Osteoblast (primary cell): ENCODE results near the gene FCHO1. TPM values are rescaled to one million over a fixed set of nuclear protein-coding genes. Genes with fewer than 3 reads are reported as not detected.

Source experiments
- DNase-seq: peaks from one replicate; pipeline ENCODE4 v3.0.0; 2011; ENCODE audit warnings: low spot score, mixed read lengths; ENCODE audit not compliant: insufficient read length; ENCODE audit errors: missing footprints
- H2AFZ ChIP-seq: 2 replicates; pipeline ENCODE4 v1.6.0; 2011; ENCODE audit warnings: mild to moderate bottlenecking, low read length
- H3K27ac ChIP-seq: 2 replicates; pipeline ENCODE4 v1.5.1; 2011; ENCODE audit warnings: mild to moderate bottlenecking, low read depth, low read length, moderate library complexity
- H3K27me3 ChIP-seq: 2 replicates; pipeline ENCODE4 v1.6.0; 2012; ENCODE audit warnings: mild to moderate bottlenecking, control low read depth, inconsistent platforms, low read length, moderate library complexity; ENCODE audit not compliant: insufficient read depth
- H3K36me3 ChIP-seq: 2 replicates; pipeline ENCODE4 v1.5.1; 2011; ENCODE audit warnings: mild to moderate bottlenecking, low read length, control low read depth, moderate library complexity; ENCODE audit not compliant: insufficient read depth
- H3K4me1 ChIP-seq: 2 replicates; pipeline ENCODE4 v1.5.1; 2011; ENCODE audit warnings: mild to moderate bottlenecking, low read length, control low read depth, moderate library complexity; ENCODE audit not compliant: insufficient read depth
- H3K4me2 ChIP-seq: 2 replicates; pipeline ENCODE4 v1.6.0; 2011; ENCODE audit warnings: mild to moderate bottlenecking, low read length; ENCODE audit not compliant: insufficient read depth
- H3K4me3 ChIP-seq: fragments of 200-600 bp; sonication (generic); 3 replicates; pipeline ENCODE4 v1.5.1; 2012; ENCODE audit warnings: mild to moderate bottlenecking, low read length, inconsistent platforms; ENCODE audit not compliant: insufficient read depth
- H3K79me2 ChIP-seq: 2 replicates; pipeline ENCODE4 v1.6.0; 2012; ENCODE audit warnings: mild to moderate bottlenecking, low read length, control low read depth, inconsistent platforms; ENCODE audit not compliant: insufficient read depth
- H3K9me3 ChIP-seq: 2 replicates; pipeline ENCODE4 v1.5.1; 2011; ENCODE audit warnings: low read depth, low read length, control low read depth
- H4K20me1 ChIP-seq: 2 replicates; pipeline ENCODE4 v1.6.0; 2012; ENCODE audit warnings: mild to moderate bottlenecking, low read length, control low read depth; ENCODE audit not compliant: insufficient read depth
- total RNA-seq: library from RNA; depleted of rRNA; stranded (reverse); fragments of >200 nt; gene quantifications from 2 replicates; pipeline ENCODE4 v1.2.3, GENCODE V29; 2012
- TF ChIP-seq, protein P1 (sequence below): IDR thresholded peaks from 2 replicates; pipeline ENCODE4 v1.5.1; 2011; ENCODE audit warnings: mild to moderate bottlenecking, low read depth, low read length, moderate library complexity; ENCODE audit errors: extremely low read depth

The FCHO1 gene
- total RNA-seq, 1 donor, result 0.72 TPM

DNA sequence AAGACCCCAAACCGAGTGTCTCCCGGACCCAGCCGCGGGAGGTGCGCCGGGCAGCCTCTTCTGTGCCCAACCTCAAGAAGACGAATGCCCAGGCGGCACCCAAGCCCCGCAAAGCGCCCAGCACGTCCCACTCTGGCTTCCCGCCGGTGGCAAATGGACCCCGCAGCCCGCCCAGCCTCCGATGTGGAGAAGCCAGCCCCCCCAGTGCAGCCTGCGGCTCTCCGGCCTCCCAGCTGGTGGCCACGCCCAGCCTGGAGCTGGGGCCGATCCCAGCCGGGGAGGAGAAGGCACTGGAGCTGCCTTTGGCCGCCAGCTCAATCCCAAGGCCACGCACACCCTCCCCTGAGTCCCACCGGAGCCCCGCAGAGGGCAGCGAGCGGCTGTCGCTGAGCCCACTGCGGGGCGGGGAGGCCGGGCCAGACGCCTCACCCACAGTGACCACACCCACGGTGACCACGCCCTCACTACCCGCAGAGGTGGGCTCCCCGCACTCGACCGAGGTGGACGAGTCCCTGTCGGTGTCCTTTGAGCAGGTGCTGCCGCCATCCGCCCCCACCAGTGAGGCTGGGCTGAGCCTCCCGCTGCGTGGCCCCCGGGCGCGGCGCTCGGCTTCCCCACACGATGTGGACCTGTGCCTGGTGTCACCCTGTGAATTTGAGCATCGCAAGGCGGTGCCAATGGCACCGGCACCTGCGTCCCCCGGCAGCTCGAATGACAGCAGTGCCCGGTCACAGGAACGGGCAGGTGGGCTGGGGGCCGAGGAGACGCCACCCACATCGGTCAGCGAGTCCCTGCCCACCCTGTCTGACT, 24.1 kb upstream of the FCHO1 start:
- Histone ChIP-seq H3K4me1 (no peaks in the 10 kb centered on the region), H2AFZ (no peak overlapping the region), H4K20me1 (peaks cover 23% of the 10 kb centered on the region), H3K79me2 (peaks cover 63% of the 10 kb centered on the region), H3K4me2 (no peak overlapping the region), H3K36me3 (peaks cover 51% of the 10 kb centered on the region), H3K4me3 (no peak overlapping the region), H3K9me3 (no peaks in the 10 kb centered on the region), H3K27me3 (no peaks in the 10 kb centered on the region), H3K27ac (no peak overlapping the region)
- peak; percentile 60 for DNase-seq
- TF ChIP-seq, protein P1, sequence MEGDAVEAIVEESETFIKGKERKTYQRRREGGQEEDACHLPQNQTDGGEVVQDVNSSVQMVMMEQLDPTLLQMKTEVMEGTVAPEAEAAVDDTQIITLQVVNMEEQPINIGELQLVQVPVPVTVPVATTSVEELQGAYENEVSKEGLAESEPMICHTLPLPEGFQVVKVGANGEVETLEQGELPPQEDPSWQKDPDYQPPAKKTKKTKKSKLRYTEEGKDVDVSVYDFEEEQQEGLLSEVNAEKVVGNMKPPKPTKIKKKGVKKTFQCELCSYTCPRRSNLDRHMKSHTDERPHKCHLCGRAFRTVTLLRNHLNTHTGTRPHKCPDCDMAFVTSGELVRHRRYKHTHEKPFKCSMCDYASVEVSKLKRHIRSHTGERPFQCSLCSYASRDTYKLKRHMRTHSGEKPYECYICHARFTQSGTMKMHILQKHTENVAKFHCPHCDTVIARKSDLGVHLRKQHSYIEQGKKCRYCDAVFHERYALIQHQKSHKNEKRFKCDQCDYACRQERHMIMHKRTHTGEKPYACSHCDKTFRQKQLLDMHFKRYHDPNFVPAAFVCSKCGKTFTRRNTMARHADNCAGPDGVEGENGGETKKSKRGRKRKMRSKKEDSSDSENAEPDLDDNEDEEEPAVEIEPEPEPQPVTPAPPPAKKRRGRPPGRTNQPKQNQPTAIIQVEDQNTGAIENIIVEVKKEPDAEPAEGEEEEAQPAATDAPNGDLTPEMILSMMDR, result no peak

- no peak overlapping the region for H2AFZ ChIP-seq
- H3K27ac ChIP-seq, result no peak overlapping the region
- peaks cover 64% of the 10 kb centered on the region for H3K79me2 ChIP-seq
- H3K4me2 ChIP-seq, result no peak overlapping the region
- no peaks in the 10 kb centered on the region for H3K4me1 ChIP-seq
- peaks cover 28% of the 10 kb centered on the region for H4K20me1 ChIP-seq
- H3K9me3 ChIP-seq, result no peaks in the 10 kb centered on the region
- no peaks in the 10 kb centered on the region for H3K27me3 ChIP-seq
- peaks cover 51% of the 10 kb centered on the region for H3K36me3 ChIP-seq
- no peak overlapping the region for H3K4me3 ChIP-seq
- peak; percentile 27 for DNase-seq
- TF ChIP-seq, protein P1, result no peak
Measured at GRCh38 chr19:17727843-17728242, 23.4 kb upstream of the FCHO1 start.

- Histone ChIP-seq H3K27ac (no peak overlapping the region), H4K20me1 (peaks cover 34% of the 10 kb centered on the region), H3K79me2 (peaks cover 53% of the 10 kb centered on the region), H3K27me3 (no peaks in the 10 kb centered on the region), H3K36me3 (peaks cover 46% of the 10 kb centered on the region), H2AFZ (no peak overlapping the region), H3K9me3 (no peaks in the 10 kb centered on the region), H3K4me2 (no peak overlapping the region), H3K4me3 (no peak overlapping the region), H3K4me1 (no peaks in the 10 kb centered on the region)
- peak; percentile 66 for DNase-seq
- TF ChIP-seq, protein P1, result no peak
Measured at GRCh38 chr19:17733127-17733526, 18.1 kb upstream of the FCHO1 start.

DNA sequence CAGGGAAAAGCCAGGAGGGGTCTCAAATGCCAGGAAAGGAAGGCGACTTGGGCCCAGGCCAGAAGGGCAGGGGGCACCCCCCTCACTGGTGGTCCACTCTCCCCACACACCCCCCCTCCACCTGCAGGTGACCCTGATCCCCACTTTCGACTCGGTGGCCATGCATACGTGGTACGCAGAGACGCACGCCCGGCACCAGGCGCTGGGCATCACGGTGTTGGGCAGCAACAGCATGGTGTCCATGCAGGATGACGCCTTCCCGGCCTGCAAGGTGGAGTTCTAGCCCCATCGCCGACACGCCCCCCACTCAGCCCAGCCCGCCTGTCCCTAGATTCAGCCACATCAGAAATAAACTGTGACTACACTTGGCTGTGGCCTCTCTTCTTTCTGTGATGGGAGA, 17.1 kb upstream of the FCHO1 start:
- no peak overlapping the region for H3K27ac ChIP-seq
- no peak overlapping the region for H2AFZ ChIP-seq
- H3K27me3 ChIP-seq, result no peaks in the 10 kb centered on the region
- peaks cover 39% of the 10 kb centered on the region for H3K36me3 ChIP-seq
- no peaks in the 10 kb centered on the region for H3K4me1 ChIP-seq
- H3K4me2 ChIP-seq, result no peak overlapping the region
- TF ChIP-seq, protein P1, result no peak
- peak; percentile 62 for DNase-seq
- no peak overlapping the region for H3K4me3 ChIP-seq
- H3K79me2 ChIP-seq, result peaks cover 45% of the 10 kb centered on the region
- H3K9me3 ChIP-seq, result no peaks in the 10 kb centered on the region
- peaks cover 29% of the 10 kb centered on the region for H4K20me1 ChIP-seq
